B cell (primary cell): ENCODE results near the gene DNAJC3. TPM values are rescaled to one million over a fixed set of nuclear protein-coding genes. Genes with fewer than 3 reads are reported as not detected.
"Not testable (repeated sequence)": the region's sequence is repeated elsewhere in the genome, so short reads cannot be mapped to it uniquely, and the experiment has no call there.

Source experiments
- ATAC-seq: fragments of 200-7000 bp; cut with Tn5 transposase; one replicate; pipeline ENCODE4 v1.10.0; 2021; ENCODE audit warnings: low read depth, mild to moderate bottlenecking, moderate number of reproducible peaks, moderate library complexity
- CTCF ChIA-PET: fragments of 350-600 bp; sonication (Branson Sonifier 250); formaldehyde crosslinking; loops from one replicate; lab custom pipeline; 2021; ENCODE audit warnings: antibody characterized with exemption, inconsistent platforms; lab: Charles Lee
- POLR2A ChIA-PET: fragments of 350-600 bp; sonication (Branson Sonifier 250); formaldehyde crosslinking; loops from one replicate; lab custom pipeline; 2021; ENCODE audit warnings: antibody characterized with exemption; lab: Charles Lee
- DNase-seq: peaks from one replicate; pipeline ENCODE4 v3.0.0; 2013
- H2AFZ ChIP-seq: 2 replicates; pipeline ENCODE4 v1.6.1; 2012; ENCODE audit warnings: mild to moderate bottlenecking, low read depth, low read length; ENCODE audit not compliant: insufficient read depth, poor library complexity, severe bottlenecking
- H3K27ac ChIP-seq, 2 donors: 1 replicate in 1 of 2; 2 replicates in 1 of 2; pipeline ENCODE4 v1.5.1; 2012 to 2013; ENCODE audit warnings: low read length in 2 of 2, mild to moderate bottlenecking in 2 of 2, moderate library complexity in 1 of 2
- H3K27me3 ChIP-seq, 4 experiments: fragments of 200-600 bp in 1 of 4; sonication (generic) in 1 of 4; replicated peaks in 1 of 4; 1 replicate in 2 of 4; 2 replicates in 2 of 4; pipeline versions ENCODE4 v1.6.1 to v1.7.0; 2013 to 2016; ENCODE audit warnings: low read length in 3 of 4, mild to moderate bottlenecking in 2 of 4, mixed read lengths in 1 of 4, moderate library complexity in 1 of 4; ENCODE audit not compliant: insufficient read depth in 4 of 4, control insufficient read depth in 3 of 4; ENCODE audit errors: control extremely low read depth in 1 of 4
- H3K36me3 ChIP-seq, 2 experiments: replicated peaks in 1 of 2; 1 replicate in 1 of 2; 2 replicates in 1 of 2; pipeline versions ENCODE4 v1.6.1 to v1.7.1; 2013; ENCODE audit warnings: low read length in 1 of 2; ENCODE audit not compliant: insufficient read depth in 2 of 2, control insufficient read depth in 1 of 2; ENCODE audit errors: control extremely low read depth in 1 of 2, extremely low read depth in 1 of 2
- H3K4me1 ChIP-seq, 2 donors: fragments of 200-600 bp in 1 of 2; sonication (generic) in 1 of 2; 1 replicate in 1 of 2; 2 replicates in 1 of 2; pipeline versions ENCODE4 v1.5.1 to v1.6.1; 2013 to 2017; ENCODE audit warnings: low read length in 2 of 2; ENCODE audit not compliant: control insufficient read depth in 2 of 2, insufficient read depth in 2 of 2
- H3K4me2 ChIP-seq: replicated peaks from 2 replicates; pipeline ENCODE3; 2012; ENCODE audit warnings: mild to moderate bottlenecking, low read depth, low read length; ENCODE audit not compliant: poor library complexity, severe bottlenecking
- H3K4me3 ChIP-seq, 5 experiments: fragments of 200-600 bp in 1 of 5; sonication (generic) in 1 of 5; 1 replicate in 3 of 5; 2 replicates in 2 of 5; pipeline versions ENCODE4 v1.5.1 to v1.7.0; 2011 to 2016; ENCODE audit warnings: low read length in 4 of 5, mild to moderate bottlenecking in 4 of 5, low read depth in 2 of 5, control low read depth in 1 of 5, moderate library complexity in 1 of 5; ENCODE audit not compliant: insufficient read depth in 1 of 5; ENCODE audit errors: control extremely low read depth in 1 of 5, extremely low read depth in 1 of 5
- H3K79me2 ChIP-seq: fragments of 200-600 bp; sonication (generic); one replicate; pipeline ENCODE4 v1.6.0; 2016; ENCODE audit warnings: low read length; ENCODE audit not compliant: control insufficient read depth, insufficient read depth
- H3K9ac ChIP-seq: fragments of 200-600 bp; sonication (generic); 2 replicates; pipeline ENCODE4 v1.6.1; 2017; ENCODE audit warnings: mild to moderate bottlenecking, low read length, moderate library complexity
- H3K9me3 ChIP-seq, 3 donors: one replicate each; pipeline versions ENCODE4 v1.6.1 to v1.7.1; 2013; ENCODE audit warnings: low read length in 2 of 3; ENCODE audit not compliant: control insufficient read depth in 2 of 3, insufficient read depth in 1 of 3; ENCODE audit errors: control extremely low read depth in 1 of 3
- H4K20me1 ChIP-seq: 2 replicates; pipeline ENCODE4 v1.6.0; 2012; ENCODE audit warnings: mild to moderate bottlenecking, low read length; ENCODE audit not compliant: insufficient read depth, control insufficient read depth, poor library complexity, severe bottlenecking
- H3K27ac Mint-ChIP-seq: one replicate; pipeline ENCODE4 v1.8.0; 2021; ENCODE audit warnings: mixed read lengths
- H3K27me3 Mint-ChIP-seq: one replicate; pipeline ENCODE4 v1.8.0; 2021; ENCODE audit warnings: mixed read lengths
- H3K4me1 Mint-ChIP-seq: one replicate; pipeline ENCODE4 v1.8.0; 2021; ENCODE audit warnings: mixed read lengths
- H3K4me3 Mint-ChIP-seq: one replicate; pipeline ENCODE4 v1.8.0; 2021; ENCODE audit warnings: mixed read lengths
- H3K9me3 Mint-ChIP-seq: one replicate; pipeline ENCODE4 v1.8.0; 2022; ENCODE audit warnings: mixed read lengths; ENCODE audit not compliant: insufficient read depth
- EZH2 ChIP-seq: IDR thresholded peaks from 2 replicates; pipeline ENCODE4 v1.6.1; 2012; ENCODE audit warnings: borderline replicate concordance, low read depth, mild to moderate bottlenecking, moderate library complexity, low read length; ENCODE audit not compliant: insufficient read depth, poor library complexity, severe bottlenecking
- intact Hi-C: fragments of 100-400 bp; cut with micrococcal nuclease; formaldehyde crosslinking; loops from one replicate; pipeline ENCODE4 v1.10.0; 2022
- polyA plus RNA-seq: library from polyadenylated mRNA; depleted of rRNA; stranded (reverse); fragments of >200 nt; gene quantifications from 2 replicates; pipeline ENCODE4 v1.2.3, GENCODE V29; 2012
- total RNA-seq, 2 donors: library from RNA; stranded (reverse); fragments of 120-200 nt in 1 of 2; gene quantifications; 1 replicate in 1 of 2; 2 replicates in 1 of 2; pipeline versions ENCODE4 v1.2.3 to v1.2.4, GENCODE V29; 2013 to 2022
- TF ChIP-seq, protein P1 (sequence below): fragments of 200-600 bp; IDR thresholded peaks from one replicate; pipeline ENCODE4 v1.8.0; 2022; ENCODE audit warnings: antibody characterized with exemption, mild to moderate bottlenecking

DNAJC3 gene
- total and polyA plus RNA-seq, 2 donors (not counting 1 experiment from before 2014, with no cell fraction given), result 2.8 to 12.1 TPM

DNA sequence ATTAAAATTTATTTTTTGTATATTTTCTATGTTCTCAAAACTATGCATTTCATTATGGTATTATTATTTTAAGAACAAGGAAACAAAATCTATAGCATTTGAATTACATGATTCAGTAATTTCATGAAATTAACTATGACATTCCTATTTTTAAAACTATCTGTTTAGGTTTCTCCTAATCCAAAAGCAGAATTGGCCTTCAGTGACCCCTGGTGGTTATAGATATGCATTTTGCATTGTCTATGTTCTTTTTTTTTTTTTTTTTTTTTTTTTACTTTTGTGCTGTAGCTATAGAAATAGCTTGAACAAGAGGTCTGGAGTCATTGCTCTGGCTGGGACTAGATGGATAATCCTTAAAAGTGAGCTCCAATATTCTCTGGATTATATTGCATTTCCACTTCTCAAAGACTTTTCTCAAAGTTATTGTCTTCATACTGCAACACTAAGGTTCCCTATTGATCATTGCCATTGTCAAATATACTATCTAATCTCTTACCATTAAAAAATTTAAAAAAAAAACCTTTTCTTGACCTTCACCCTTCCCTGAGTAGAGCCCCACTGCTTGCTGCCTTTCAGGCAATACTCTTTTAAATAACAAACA, 15.9 kb upstream of the DNAJC3 start:
- Histone ChIP-seq H3K36me3 (no peaks in the 10 kb centered on the region), H3K9ac (no peak overlapping the region), H3K4me2 (no peak overlapping the region), H3K4me3 (no peak overlapping the region), H3K79me2 (no peaks in the 10 kb centered on the region), H4K20me1 (no peaks in the 10 kb centered on the region), H3K9me3 (peaks cover 3 to 4% (median 3%) of the 10 kb centered on the region in 3 donors), H3K27ac (no peak overlapping the region), H3K4me1 (no peaks in the 10 kb centered on the region), H2AFZ (no peak overlapping the region), H3K27me3 (no peaks in the 10 kb centered on the region)
- intact Hi-C loops, result no loop called here
- Mint-ChIP-seq H3K27me3 (peaks cover 12% of the 10 kb centered on the region), H3K4me1 (no peaks in the 10 kb centered on the region), H3K27ac (no peak overlapping the region), H3K9me3 (peaks cover 11% of the 10 kb centered on the region), H3K4me3 (no peak overlapping the region)
- ATAC-seq (no peak), DNase-seq (peak; percentile 37)
- ChIA-PET POLR2A (no interaction called here), CTCF (interaction anchor here (0.9 to 1.9 kb wide), 8 partner anchors 10 to 473 kb away, joined by 3 to 8 read pairs (median 4); partner anchors contain the start of gene DNAJC3)
- TF ChIP-seq, protein P1, sequence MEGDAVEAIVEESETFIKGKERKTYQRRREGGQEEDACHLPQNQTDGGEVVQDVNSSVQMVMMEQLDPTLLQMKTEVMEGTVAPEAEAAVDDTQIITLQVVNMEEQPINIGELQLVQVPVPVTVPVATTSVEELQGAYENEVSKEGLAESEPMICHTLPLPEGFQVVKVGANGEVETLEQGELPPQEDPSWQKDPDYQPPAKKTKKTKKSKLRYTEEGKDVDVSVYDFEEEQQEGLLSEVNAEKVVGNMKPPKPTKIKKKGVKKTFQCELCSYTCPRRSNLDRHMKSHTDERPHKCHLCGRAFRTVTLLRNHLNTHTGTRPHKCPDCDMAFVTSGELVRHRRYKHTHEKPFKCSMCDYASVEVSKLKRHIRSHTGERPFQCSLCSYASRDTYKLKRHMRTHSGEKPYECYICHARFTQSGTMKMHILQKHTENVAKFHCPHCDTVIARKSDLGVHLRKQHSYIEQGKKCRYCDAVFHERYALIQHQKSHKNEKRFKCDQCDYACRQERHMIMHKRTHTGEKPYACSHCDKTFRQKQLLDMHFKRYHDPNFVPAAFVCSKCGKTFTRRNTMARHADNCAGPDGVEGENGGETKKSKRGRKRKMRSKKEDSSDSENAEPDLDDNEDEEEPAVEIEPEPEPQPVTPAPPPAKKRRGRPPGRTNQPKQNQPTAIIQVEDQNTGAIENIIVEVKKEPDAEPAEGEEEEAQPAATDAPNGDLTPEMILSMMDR, result peak; percentile 82
- TF ChIP-seq EZH2, result no peak

GRCh38 chr13:95667235-95667634, 9.7 kb upstream of the DNAJC3 start:
- H3K4me3 ChIP-seq, H3K4me1 Mint-ChIP-seq, intact Hi-C loops, H3K4me3 Mint-ChIP-seq, H2AFZ ChIP-seq, POLR2A ChIA-PET, H3K79me2 ChIP-seq, H3K9ac ChIP-seq, H3K4me2 ChIP-seq, DNase-seq, H3K27ac Mint-ChIP-seq, CTCF ChIA-PET, H3K27ac ChIP-seq, H3K27me3 ChIP-seq, H4K20me1 ChIP-seq, ATAC-seq, H3K36me3 ChIP-seq, H3K4me1 ChIP-seq: not testable (repeated sequence)
- Mint-ChIP-seq H3K9me3 (peaks cover 30% of the 10 kb centered on the region), H3K27me3 (peaks cover 13% of the 10 kb centered on the region)
- peaks cover 5 to 45% (median 27%) of the 10 kb centered on the region in 3 donors for H3K9me3 ChIP-seq
